NCI-H748 treated with DMSO at 0.1 percent for 48 hours (cell line): ENCODE results near the gene SEPTIN2.
"Not testable (repeated sequence)": the region's sequence is repeated elsewhere in the genome, so short reads cannot be mapped to it uniquely, and the experiment has no call there.

ENCODE experiments used
- DNase-seq: peaks from one replicate; lab custom pipeline; 2025; lab: John Stamatoyannopoulos, UW

The SEPTIN2 gene

GRCh38 chr2:241381872-241382271 is 66.1 kb downstream of the SEPTIN2 start:
- DNase-seq = no peak

GRCh38 chr2:241385450-241385849 is 69.7 kb downstream of the SEPTIN2 start:
- not testable (repeated sequence) for DNase-seq

DNA sequence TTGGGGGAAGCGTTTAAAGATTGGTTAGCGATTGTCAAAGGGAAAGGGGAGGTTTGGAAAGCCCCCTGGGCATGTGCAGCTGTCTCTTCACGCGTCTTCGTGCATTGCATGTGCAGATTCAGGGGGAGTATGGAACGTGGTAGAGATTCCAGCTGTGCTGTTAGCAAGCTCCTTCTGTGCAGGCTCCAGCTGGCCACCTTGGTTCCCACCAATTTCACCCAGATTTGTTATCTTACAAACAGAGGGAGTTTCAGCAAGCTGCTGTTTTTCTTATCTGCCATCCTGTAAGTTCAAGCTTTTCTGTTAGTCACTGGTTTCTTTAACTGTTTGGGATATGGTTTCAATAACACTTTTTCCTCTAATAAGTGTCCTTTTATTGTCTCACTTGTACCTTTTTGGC is 70.8 kb downstream of the SEPTIN2 start:
- no peak for DNase-seq

GRCh38 chr2:241389697-241390096 is 74.0 kb downstream of the SEPTIN2 start:
- no peak for DNase-seq

DNA sequence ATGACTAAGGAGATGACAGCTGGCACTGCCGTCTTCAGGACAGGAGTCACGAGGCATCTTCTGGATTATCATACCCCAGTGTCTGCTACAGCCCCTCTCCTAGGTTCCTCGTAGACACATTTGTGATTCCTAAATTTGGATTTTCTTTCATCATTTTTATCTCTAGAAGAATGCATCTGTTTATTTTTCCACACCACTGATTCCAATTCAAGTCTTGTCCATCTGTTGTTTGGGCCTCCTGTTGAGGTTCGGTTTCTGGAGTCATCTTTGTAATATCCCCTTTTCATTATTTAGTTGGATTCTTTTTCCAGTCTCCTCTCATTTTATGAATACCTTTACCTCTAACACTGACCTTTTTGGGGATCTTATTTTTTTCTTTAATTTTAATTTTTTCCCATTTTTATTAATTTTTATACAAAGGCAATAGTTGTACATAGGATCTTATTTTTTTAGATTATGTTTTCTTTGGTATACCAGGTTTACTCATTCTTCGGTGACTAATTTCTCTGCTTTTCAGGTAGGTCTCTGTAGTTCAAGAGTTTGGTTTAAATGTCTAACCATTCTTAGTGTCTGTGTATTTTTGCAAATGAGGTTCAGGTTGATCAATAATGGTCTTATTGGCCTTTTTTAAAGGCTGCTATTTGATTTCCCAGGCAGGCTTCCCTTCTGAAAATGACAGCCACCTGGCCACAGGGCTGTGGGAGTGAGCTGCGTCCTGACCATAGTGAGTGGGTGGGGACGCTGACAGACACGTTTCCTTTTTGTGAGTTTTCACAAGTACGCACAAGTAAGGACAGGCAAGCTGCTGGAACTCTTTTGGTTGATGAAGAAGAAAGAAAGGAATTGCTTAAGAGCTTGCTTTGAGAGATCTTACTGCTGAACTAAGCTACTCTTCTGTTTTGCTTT is 74.8 kb downstream of the SEPTIN2 start:
- DNase-seq = no peak

DNA sequence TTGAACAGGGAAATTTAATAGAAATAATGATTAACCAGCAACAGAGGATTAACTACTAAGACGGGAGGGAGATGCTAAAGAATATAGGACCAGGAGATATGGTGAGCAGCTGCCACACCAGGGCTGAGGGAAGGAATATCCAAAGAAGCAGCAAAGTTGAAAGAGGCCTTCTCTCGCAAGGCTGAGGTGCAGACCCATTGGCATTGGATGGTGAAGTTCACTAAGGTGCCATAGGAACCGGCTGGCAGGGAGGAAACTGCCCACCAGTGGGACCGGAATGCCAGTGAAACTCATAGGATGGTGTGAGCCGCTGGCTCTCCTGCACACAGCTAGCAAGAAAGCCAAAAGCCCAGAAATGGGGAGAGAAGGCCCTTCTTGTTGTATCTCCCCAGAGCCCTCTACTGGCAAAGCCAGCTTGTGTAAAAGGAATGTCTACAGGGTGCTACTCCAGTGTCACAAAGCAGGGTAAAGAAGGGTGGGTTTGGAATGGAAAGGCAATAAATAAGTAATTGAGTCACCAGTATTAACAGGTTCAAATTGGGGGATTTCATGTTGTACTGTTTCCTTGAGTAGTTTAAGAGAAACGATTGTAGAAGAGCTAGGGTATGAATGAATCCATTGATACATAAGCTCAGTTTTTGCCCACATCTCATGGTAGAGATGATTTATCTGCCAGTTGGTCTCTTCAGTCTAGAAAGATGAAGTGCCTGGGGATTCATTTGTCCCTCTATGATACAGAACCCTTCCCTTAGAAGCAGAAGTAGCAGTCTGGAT is 76.4 kb downstream of the SEPTIN2 start:
- DNase-seq = no peak

- DNase-seq = not testable (repeated sequence)
These were observed 77.0 kb downstream of the SEPTIN2 start for GRCh38 chr2:241392753-241393152.

DNA sequence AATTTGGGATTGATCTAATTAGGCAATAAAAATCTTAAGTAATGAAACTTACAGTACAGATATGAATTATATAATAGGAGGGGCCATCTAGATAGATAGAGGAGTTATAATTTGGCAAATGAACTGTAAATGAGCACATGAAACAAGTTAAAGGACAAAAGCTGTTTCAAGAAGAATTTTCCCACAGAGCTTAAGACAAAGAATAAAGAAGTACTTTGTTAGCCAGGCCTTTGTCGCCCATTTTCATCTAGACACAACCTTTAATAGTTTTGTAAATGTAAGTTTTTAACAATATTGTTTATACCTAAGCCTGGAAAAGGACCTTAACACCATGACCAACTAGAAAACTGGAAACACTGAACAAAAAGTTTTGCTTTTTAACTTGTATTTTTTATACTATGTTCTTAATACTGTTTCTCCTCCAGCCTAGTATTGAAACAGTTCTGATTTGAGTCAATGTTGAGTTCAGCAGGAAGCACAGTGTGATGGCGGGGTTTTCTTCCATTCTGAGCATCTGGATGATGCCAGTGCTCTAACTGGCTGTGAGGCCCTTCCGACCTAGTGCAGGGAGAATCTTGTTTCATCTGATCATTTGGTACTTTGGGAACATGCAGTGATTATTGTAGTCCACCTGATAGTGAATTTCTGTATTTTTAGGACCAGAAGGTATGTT is 77.9 kb downstream of the SEPTIN2 start:
- DNase-seq = no peak

DNA sequence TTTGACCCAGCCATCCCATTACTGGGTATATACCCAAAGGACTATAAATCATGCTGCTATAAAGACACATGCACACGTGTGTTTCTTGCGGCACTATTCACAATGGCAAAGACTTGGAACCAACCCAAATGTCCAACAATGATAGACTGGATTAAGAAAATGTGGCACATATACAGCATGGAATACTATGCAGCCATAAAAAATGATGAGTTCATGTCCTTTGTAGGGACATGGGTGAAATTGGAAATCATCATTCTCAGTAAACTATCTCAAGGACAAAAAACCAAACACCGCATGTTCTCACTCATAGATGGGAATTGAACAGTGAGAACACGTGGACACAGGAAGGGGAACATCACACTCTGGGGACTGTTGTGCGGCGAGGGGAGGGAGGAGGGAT is 81.1 kb downstream of the SEPTIN2 start:
- not testable (repeated sequence) for DNase-seq

GRCh38 chr2:241399941-241400922 is 84.5 kb downstream of the SEPTIN2 start:
- no peak for DNase-seq
